ENCODE measurements around the gene MALAT1. TPM values are rescaled to one million over a fixed set of nuclear protein-coding genes. Genes with fewer than 3 reads are reported as not detected.
A peak's percentile ranks its signal among the peaks of the same experiment; 100 is the strongest.

Gene MALAT1
- total RNA-seq, 4 donors from 2014 or later, result 17,948 to 48,028 (median 23,406) TPM

DNA sequence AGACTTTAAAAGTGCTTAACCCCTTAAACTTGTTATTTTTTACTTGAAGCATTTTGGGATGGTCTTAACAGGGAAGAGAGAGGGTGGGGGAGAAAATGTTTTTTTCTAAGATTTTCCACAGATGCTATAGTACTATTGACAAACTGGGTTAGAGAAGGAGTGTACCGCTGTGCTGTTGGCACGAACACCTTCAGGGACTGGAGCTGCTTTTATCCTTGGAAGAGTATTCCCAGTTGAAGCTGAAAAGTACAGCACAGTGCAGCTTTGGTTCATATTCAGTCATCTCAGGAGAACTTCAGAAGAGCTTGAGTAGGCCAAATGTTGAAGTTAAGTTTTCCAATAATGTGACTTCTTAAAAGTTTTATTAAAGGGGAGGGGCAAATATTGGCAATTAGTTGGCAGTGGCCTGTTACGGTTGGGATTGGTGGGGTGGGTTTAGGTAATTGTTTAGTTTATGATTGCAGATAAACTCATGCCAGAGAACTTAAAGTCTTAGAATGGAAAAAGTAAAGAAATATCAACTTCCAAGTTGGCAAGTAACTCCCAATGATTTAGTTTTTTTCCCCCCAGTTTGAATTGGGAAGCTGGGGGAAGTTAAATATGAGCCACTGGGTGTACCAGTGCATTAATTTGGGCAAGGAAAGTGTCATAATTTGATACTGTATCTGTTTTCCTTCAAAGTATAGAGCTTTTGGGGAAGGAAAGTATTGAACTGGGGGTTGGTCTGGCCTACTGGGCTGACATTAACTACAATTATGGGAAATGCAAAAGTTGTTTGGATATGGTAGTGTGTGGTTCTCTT lies 2.8 kb downstream of the MALAT1 start:
- H3K4me1 ChIP-seq, result peaks cover 9 to 33% (median 31%) of the 10 kb centered on the region in 4 donors
- in situ Hi-C loops (cut with MboI; ENCODE audit: low pct_ligation_motif_present in 1 of 4, low pct_unique_long_range_greater_than_20kb in 1 of 4, low sequenced_read_pairs in 3 of 4), result loop anchor here in 2 of 4 donors (10.0 kb wide), 1 partner anchor 77 kb away; the partner anchor contains the start of gene NEAT1 (in 2 of the 2)
- H3K9me3 ChIP-seq, result no peaks in the 10 kb centered on the region
- intact Hi-C loops (cut with DNase I; ENCODE audit: low total_unique reads), result no loop called here
- peaks cover 0 to 60% (median 27%) of the 10 kb centered on the region in 4 donors for H3K36me3 ChIP-seq
- no peaks in the 10 kb centered on the region for H3K27me3 ChIP-seq
- 0% methylated on average over 3 of the region's 3 CpGs for WGBS, 2 donors (ENCODE audit: low coverage in 1 of 2)
- H3K27ac ChIP-seq, result peak overlapping the region; percentile 98 to 100 (median 99)
- DNase-seq, result no peak
- TF ChIP-seq POLR2AphosphoS5 (IDR thresholded peaks at IDR 0.05), result peak; percentile 55 to 93 (median 85)
- no peak for TF ChIP-seq EP300 (IDR thresholded peaks at IDR 0.05; ENCODE audit: low read depth)
- peak; percentile 61 for TF ChIP-seq POLR2A (IDR thresholded peaks at IDR 0.05)
- TF ChIP-seq, protein P1, sequence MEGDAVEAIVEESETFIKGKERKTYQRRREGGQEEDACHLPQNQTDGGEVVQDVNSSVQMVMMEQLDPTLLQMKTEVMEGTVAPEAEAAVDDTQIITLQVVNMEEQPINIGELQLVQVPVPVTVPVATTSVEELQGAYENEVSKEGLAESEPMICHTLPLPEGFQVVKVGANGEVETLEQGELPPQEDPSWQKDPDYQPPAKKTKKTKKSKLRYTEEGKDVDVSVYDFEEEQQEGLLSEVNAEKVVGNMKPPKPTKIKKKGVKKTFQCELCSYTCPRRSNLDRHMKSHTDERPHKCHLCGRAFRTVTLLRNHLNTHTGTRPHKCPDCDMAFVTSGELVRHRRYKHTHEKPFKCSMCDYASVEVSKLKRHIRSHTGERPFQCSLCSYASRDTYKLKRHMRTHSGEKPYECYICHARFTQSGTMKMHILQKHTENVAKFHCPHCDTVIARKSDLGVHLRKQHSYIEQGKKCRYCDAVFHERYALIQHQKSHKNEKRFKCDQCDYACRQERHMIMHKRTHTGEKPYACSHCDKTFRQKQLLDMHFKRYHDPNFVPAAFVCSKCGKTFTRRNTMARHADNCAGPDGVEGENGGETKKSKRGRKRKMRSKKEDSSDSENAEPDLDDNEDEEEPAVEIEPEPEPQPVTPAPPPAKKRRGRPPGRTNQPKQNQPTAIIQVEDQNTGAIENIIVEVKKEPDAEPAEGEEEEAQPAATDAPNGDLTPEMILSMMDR (IDR thresholded peaks at IDR 0.05), result no peak
- peak overlapping the region; percentile 74 to 93 (median 88) for H3K4me3 ChIP-seq

DNA sequence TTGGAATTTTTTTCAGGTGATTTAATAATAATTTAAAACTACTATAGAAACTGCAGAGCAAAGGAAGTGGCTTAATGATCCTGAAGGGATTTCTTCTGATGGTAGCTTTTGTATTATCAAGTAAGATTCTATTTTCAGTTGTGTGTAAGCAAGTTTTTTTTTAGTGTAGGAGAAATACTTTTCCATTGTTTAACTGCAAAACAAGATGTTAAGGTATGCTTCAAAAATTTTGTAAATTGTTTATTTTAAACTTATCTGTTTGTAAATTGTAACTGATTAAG lies 3.4 kb downstream of the MALAT1 start:
- H3K36me3 ChIP-seq, result peaks cover 0 to 60% (median 27%) of the 10 kb centered on the region in 4 donors
- in situ Hi-C loops (cut with MboI; ENCODE audit: low pct_ligation_motif_present in 1 of 4, low pct_unique_long_range_greater_than_20kb in 1 of 4, low sequenced_read_pairs in 3 of 4) (loop anchor here in 2 of 4 donors (10.0 kb wide), 1 partner anchor 77 kb away; the partner anchor contains the start of gene NEAT1 (in 2 of the 2)), intact Hi-C loops (cut with DNase I; ENCODE audit: low total_unique reads) (no loop called here)
- H3K9me3 ChIP-seq, result no peaks in the 10 kb centered on the region
- peak overlapping the region; percentile 74 to 93 (median 88) for H3K4me3 ChIP-seq
- TF ChIP-seq, protein P1 (IDR thresholded peaks at IDR 0.05), result no peak
- no peak for TF ChIP-seq POLR2A (IDR thresholded peaks at IDR 0.05)
- TF ChIP-seq POLR2AphosphoS5 (IDR thresholded peaks at IDR 0.05), result no peak
- no peak for TF ChIP-seq EP300 (IDR thresholded peaks at IDR 0.05; ENCODE audit: low read depth)
- peaks cover 5 to 34% (median 29%) of the 10 kb centered on the region in 4 donors for H3K4me1 ChIP-seq
- no peak for DNase-seq
- H3K27me3 ChIP-seq, result no peaks in the 10 kb centered on the region
- H3K27ac ChIP-seq, result peak overlapping the region; percentile 98 to 100 (median 99)

DNA sequence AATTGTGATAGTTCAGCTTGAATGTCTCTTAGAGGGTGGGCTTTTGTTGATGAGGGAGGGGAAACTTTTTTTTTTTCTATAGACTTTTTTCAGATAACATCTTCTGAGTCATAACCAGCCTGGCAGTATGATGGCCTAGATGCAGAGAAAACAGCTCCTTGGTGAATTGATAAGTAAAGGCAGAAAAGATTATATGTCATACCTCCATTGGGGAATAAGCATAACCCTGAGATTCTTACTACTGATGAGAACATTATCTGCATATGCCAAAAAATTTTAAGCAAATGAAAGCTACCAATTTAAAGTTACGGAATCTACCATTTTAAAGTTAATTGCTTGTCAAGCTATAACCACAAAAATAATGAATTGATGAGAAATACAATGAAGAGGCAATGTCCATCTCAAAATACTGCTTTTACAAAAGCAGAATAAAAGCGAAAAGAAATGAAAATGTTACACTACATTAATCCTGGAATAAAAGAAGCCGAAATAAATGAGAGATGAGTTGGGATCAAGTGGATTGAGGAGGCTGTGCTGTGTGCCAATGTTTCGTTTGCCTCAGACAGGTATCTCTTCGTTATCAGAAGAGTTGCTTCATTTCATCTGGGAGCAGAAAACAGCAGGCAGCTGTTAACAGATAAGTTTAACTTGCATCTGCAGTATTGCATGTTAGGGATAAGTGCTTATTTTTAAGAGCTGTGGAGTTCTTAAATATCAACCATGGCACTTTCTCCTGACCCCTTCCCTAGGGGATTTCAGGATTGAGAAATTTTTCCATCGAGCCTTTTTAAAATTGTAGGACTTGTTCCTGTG lies 3.9 kb downstream of the MALAT1 start:
- intact Hi-C loops (cut with DNase I; ENCODE audit: low total_unique reads) (no loop called here), in situ Hi-C loops (cut with MboI; ENCODE audit: low pct_ligation_motif_present in 1 of 4, low pct_unique_long_range_greater_than_20kb in 1 of 4, low sequenced_read_pairs in 3 of 4) (loop anchor here in 2 of 4 donors (10.0 kb wide), 1 partner anchor 78 kb away; the partner anchor contains the start of gene NEAT1 (in 2 of the 2))
- Histone ChIP-seq H3K4me3 (peak overlapping the region; percentile 74 to 93 (median 88)), H3K36me3 (peaks cover 0 to 60% (median 27%) of the 10 kb centered on the region in 4 donors), H3K4me1 (peaks cover 5 to 39% (median 30%) of the 10 kb centered on the region in 4 donors), H3K27ac (peak overlapping the region; percentile 98 to 100 (median 99)), H3K9me3 (no peaks in the 10 kb centered on the region), H3K27me3 (no peaks in the 10 kb centered on the region)
- WGBS, 2 donors (ENCODE audit: low coverage in 1 of 2), result 0 to 1% methylated on average over 6 of the region's 6 CpGs
- TF ChIP-seq, protein P1 (IDR thresholded peaks at IDR 0.05), result no peak
- TF ChIP-seq POLR2A (IDR thresholded peaks at IDR 0.05) (peak; percentile 73), POLR2AphosphoS5 (IDR thresholded peaks at IDR 0.05) (peak; percentile 90 to 98 (median 93))
- DNase-seq, result no peak
